HG02852 (cell line): ENCODE data around the gene SUPT3H.

Experiments used
- ATAC-seq: cut with Tn5 transposase; IDR thresholded peaks from one replicate; pipeline ENCODE4 v1.9.1; 2021; ENCODE audit warnings: mild to moderate bottlenecking, moderate library complexity; ENCODE audit not compliant: unreplicated experiment

Gene SUPT3H

GRCh38 chr6:45377554-45378333 lies at the start of gene SUPT3H:
TSS of gene SUPT3H (minus strand) at chr6:45377934.
- peak; percentile 93 for ATAC-seq

DNA sequence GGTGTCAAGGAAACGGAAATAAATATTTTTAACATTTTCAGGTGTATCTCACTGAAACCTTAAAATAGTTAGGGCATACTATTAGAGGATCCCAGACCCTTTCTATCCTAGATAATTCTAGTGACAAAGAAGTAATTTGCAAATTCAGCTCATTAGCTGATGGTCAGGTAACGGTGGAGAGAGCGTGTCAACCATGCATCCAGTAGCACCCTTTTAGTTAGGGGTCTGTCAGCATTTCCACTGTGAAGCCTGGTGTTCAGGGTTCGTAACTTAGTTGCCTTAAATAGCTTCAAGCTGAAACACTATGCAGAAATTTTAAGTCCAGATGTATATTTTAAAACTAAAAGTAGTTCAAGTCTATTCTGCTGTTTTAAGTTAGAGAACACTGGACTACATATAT lies 48.5 kb upstream of the SUPT3H start:
- no peak for ATAC-seq

- no peak for ATAC-seq
Measured at GRCh38 chr6:45424451-45424861, 46.7 kb upstream of the SUPT3H start.

- ATAC-seq: no peak
Measured at GRCh38 chr6:45423824-45424450, 46.2 kb upstream of the SUPT3H start.

DNA sequence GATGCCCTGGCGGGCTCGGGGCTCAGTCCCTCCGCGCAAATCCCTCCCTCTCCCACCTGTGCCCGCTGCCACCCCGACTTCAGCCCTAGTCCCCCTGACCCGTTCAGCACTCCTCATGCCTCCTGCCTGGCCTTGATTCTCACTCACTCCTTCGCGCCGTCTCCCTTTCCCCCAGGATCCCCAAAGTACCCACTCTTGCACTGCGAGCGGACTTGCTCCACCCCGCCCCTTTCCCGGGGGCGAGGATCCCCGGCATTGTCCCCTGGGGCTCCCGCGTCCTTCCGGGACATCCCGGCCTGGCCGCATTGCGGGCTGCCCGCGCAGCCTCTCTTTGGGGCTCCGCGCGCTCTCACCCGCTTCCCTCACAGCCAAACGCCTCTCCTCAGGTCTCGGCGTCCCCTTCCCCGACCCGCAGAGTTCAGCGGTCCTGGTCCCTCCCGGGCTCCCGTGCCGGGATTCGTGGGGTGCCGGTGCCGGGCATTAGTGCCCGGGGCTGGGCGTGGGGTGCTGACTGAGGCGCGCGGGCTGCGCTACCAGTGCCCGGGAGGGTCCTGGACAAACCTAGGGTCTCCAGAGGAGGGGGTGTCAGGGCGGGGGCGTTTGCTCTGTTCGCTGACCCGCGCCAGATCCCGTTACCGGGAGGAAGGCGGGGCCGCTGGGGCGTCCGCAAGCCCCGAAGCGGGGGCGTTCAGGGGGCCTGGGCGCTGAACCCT lies 45.5 kb upstream of the SUPT3H start:
- no peak for ATAC-seq

GRCh38 chr6:45422503-45423110 lies 44.9 kb upstream of the SUPT3H start:
- ATAC-seq: no peak

GRCh38 chr6:45421709-45422502 lies 44.2 kb upstream of the SUPT3H start:
- ATAC-seq: no peak

GRCh38 chr6:45420909-45421708 lies 43.4 kb upstream of the SUPT3H start:
- no peak for ATAC-seq

- no peak for ATAC-seq
Measured at GRCh38 chr6:45420083-45420908, 42.6 kb upstream of the SUPT3H start.

GRCh38 chr6:45419571-45420082 lies 41.9 kb upstream of the SUPT3H start:
- ATAC-seq: no peak

GRCh38 chr6:45417436-45417835 lies 39.7 kb upstream of the SUPT3H start:
- ATAC-seq: no peak

GRCh38 chr6:45416700-45417099 lies 39.0 kb upstream of the SUPT3H start:
- no peak for ATAC-seq

GRCh38 chr6:45415788-45416518 lies 38.2 kb upstream of the SUPT3H start:
- no peak for ATAC-seq

DNA sequence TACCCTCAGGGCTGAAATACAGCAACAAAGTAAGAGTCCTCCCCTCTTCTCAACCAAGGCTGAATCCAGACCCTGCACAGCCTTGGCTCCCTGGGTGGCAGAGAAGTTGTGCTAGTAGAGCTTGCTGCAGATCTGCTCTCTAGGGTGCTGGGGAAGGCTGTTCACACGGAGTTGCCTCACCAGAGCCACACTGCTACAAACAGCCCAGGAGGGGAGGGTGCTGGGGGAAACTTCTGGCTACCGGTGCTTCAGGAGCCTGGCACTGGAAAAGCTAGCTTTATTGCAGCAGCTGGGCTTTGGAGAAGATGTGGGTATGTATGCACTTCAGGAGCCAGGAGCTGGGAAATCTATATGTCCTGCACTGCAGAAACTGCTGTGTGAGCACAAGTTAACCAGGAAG lies 37.6 kb upstream of the SUPT3H start:
- ATAC-seq: no peak

GRCh38 chr6:45411959-45412358 lies 34.2 kb upstream of the SUPT3H start:
- ATAC-seq: no peak

DNA sequence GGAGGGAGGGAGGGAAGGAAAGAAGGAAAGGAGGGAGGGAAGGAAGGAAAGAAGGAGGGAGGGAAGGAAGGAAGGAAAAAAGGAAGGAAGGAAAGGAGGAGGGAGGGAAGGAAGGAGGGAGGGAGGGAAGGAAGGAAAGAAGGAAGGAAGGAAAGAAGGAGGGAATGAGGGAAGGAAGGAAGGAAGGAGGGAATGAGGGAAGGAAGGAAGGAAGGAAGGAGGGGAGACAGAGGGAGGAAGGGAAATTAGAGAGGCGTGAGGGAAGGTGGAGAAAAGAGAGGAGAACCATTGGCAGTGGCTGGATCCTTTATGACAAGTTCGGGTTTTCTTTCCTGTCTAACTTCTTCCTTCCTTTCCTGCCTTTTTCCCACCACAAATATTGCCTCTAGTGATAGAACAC lies 22.3 kb upstream of the SUPT3H start:
- ATAC-seq: no peak

- no peak for ATAC-seq
Measured at GRCh38 chr6:45398075-45398813, 20.5 kb upstream of the SUPT3H start.
